Hepatocyte (in vitro differentiated cells): ENCODE results near the gene NUDC.

Experiments used
- CTCF ChIP-seq: fragments of 200-600 bp; sonication (generic); IDR thresholded peaks from 2 replicates; pipeline ENCODE4 v1.5.1; 2016; ENCODE audit warnings: antibody characterized with exemption, mild to moderate bottlenecking; ENCODE audit not compliant: poor library complexity
- EZH2 ChIP-seq: fragments of 200-600 bp; sonication (generic); IDR thresholded peaks from 2 replicates; pipeline ENCODE4 v1.6.1; 2016; ENCODE audit warnings: antibody characterized with exemption, mild to moderate bottlenecking, borderline replicate concordance
- EZH2phosphoT487 ChIP-seq: fragments of 200-600 bp; sonication (generic); IDR thresholded peaks from one replicate; pipeline ENCODE4 v1.6.1; 2018; ENCODE audit warnings: antibody characterized with exemption, mild to moderate bottlenecking, low read depth, moderate library complexity; ENCODE audit not compliant: unreplicated experiment, severe bottlenecking

GRCh38 chr1:26923711-26924110, 2.2 kb downstream of the NUDC start:
- TF ChIP-seq CTCF (no peak), EZH2 (no peak), EZH2phosphoT487 (no peak)
